Ishikawa (cell line): ENCODE results near the gene MRM3.

Experiments used
- CEBPB ChIP-seq: IDR thresholded peaks from 2 replicates; pipeline ENCODE4 v1.6.1; 2012
- CREB1 ChIP-seq: IDR thresholded peaks from 2 replicates; pipeline ENCODE4 v1.6.1; 2012; ENCODE audit warnings: low read depth
- EGR1 ChIP-seq: IDR thresholded peaks from 2 replicates; pipeline ENCODE4 v1.6.1; 2012
- EP300 ChIP-seq: IDR thresholded peaks from 2 replicates; pipeline ENCODE4 v1.6.1; 2012; ENCODE audit warnings: borderline replicate concordance
- FOXM1 ChIP-seq: IDR thresholded peaks from 2 replicates; pipeline ENCODE4 v1.6.1; 2012; ENCODE audit warnings: low read depth, borderline replicate concordance
- NFIC ChIP-seq: IDR thresholded peaks from 2 replicates; pipeline ENCODE4 v1.6.1; 2012
- RAD21 ChIP-seq: IDR thresholded peaks from 2 replicates; pipeline ENCODE4 v1.6.1; 2012; ENCODE audit warnings: low read depth
- TAF1 ChIP-seq: IDR thresholded peaks from 2 replicates; pipeline ENCODE4 v1.6.1; 2012; ENCODE audit warnings: low read depth, mild to moderate bottlenecking
- TCF12 ChIP-seq: IDR thresholded peaks from 2 replicates; pipeline ENCODE4 v1.6.1; 2012; ENCODE audit warnings: low read depth
- TEAD4 ChIP-seq: IDR thresholded peaks from 2 replicates; pipeline ENCODE4 v1.6.1; 2012
- YY1 ChIP-seq: IDR thresholded peaks from 2 replicates; pipeline ENCODE4 v1.6.1; 2012; ENCODE audit warnings: low read depth
- ZBTB7A ChIP-seq: IDR thresholded peaks from 2 replicates; pipeline ENCODE4 v1.6.1; 2012; ENCODE audit warnings: low read depth
- TF ChIP-seq, protein P1 (sequence below): IDR thresholded peaks from 2 replicates; pipeline ENCODE4 v1.6.1; 2012
- TF ChIP-seq, protein P2 (sequence below): IDR thresholded peaks from 2 replicates; pipeline ENCODE4 v1.6.1; 2012; ENCODE audit warnings: low read depth, mild to moderate bottlenecking
- TF ChIP-seq, protein P3 (sequence below): IDR thresholded peaks from 2 replicates; pipeline ENCODE4 v1.6.1; 2012

MRM3 gene

DNA sequence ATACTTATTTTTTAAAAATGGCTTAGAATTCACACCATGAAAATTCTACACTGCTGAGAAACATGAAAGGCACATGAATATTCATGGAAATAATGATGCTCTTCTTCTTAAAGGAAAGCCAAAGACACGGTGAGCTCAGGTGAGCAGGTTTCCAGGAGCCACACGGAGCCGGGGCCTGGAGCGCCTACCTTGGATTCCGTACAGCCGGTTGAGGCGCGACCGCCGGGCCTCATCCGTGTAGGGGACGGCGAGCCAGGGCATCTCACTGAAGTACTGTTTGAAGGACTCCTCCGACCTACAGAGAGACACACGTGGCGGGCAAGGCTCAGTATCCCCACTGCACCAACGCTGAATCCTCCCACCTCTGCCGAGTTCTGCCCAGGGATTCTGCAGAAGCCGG is 37.1 kb downstream of the MRM3 start:
- no peak for TF ChIP-seq FOXM1
- TF ChIP-seq RAD21: no peak
- TF ChIP-seq, protein P1, sequence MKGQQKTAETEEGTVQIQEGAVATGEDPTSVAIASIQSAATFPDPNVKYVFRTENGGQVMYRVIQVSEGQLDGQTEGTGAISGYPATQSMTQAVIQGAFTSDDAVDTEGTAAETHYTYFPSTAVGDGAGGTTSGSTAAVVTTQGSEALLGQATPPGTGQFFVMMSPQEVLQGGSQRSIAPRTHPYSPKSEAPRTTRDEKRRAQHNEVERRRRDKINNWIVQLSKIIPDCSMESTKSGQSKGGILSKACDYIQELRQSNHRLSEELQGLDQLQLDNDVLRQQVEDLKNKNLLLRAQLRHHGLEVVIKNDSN: no peak
- no peak for TF ChIP-seq CREB1
- TF ChIP-seq TAF1: no peak
- TF ChIP-seq TEAD4: no peak

DNA sequence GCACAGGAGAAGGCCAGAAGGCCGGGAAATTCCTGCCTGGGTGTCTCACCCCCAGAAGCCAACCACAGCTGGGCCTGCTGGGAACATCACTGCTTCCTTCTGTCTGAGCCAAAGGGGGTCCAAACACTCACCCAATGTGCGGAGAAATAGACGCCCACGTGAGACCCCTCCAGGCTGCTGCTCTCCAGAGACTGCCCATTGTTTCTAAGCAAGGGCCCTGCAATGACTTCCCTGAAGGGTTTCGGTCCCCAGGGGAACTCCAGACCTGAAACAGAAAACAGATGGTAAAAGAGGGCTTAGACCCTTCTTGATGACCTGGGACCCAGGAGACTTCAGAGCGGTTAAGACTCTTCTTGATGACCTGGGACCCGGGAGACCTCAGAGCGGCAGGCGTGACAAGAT is 41.3 kb downstream of the MRM3 start:
- TF ChIP-seq YY1: no peak
- TF ChIP-seq, protein P2, sequence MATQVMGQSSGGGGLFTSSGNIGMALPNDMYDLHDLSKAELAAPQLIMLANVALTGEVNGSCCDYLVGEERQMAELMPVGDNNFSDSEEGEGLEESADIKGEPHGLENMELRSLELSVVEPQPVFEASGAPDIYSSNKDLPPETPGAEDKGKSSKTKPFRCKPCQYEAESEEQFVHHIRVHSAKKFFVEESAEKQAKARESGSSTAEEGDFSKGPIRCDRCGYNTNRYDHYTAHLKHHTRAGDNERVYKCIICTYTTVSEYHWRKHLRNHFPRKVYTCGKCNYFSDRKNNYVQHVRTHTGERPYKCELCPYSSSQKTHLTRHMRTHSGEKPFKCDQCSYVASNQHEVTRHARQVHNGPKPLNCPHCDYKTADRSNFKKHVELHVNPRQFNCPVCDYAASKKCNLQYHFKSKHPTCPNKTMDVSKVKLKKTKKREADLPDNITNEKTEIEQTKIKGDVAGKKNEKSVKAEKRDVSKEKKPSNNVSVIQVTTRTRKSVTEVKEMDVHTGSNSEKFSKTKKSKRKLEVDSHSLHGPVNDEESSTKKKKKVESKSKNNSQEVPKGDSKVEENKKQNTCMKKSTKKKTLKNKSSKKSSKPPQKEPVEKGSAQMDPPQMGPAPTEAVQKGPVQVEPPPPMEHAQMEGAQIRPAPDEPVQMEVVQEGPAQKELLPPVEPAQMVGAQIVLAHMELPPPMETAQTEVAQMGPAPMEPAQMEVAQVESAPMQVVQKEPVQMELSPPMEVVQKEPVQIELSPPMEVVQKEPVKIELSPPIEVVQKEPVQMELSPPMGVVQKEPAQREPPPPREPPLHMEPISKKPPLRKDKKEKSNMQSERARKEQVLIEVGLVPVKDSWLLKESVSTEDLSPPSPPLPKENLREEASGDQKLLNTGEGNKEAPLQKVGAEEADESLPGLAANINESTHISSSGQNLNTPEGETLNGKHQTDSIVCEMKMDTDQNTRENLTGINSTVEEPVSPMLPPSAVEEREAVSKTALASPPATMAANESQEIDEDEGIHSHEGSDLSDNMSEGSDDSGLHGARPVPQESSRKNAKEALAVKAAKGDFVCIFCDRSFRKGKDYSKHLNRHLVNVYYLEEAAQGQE: no peak
- no peak for TF ChIP-seq EP300
- TF ChIP-seq, protein P3, sequence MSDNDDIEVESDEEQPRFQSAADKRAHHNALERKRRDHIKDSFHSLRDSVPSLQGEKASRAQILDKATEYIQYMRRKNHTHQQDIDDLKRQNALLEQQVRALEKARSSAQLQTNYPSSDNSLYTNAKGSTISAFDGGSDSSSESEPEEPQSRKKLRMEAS: no peak
- no peak for TF ChIP-seq TCF12
- no peak for TF ChIP-seq FOXM1
- TF ChIP-seq CREB1: no peak
- TF ChIP-seq ZBTB7A: no peak
- no peak for TF ChIP-seq TAF1
- TF ChIP-seq CEBPB: no peak
- no peak for TF ChIP-seq EGR1
- TF ChIP-seq NFIC: no peak
- TF ChIP-seq, protein P1: no peak

DNA sequence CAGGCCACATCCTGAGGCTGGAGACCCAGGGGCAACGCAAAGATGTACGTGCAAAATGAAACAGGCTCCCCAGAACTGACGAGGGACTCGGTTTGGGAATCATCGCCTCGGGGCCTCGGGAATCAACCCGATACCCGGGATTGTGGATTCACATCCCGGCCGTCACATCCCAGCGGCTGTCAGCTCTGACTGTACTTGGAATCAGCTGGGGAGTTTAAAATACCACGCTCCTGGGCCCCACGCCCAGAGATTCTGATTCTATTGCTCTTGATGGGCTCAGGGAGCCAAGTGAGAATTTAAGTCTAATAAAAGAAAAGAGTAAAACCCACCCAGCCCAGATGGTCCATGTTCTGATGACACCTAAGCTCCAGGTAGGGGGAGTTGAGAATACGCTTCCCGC is 42.2 kb downstream of the MRM3 start:
- TF ChIP-seq, protein P1: no peak
- TF ChIP-seq TAF1 (no peak), TCF12 (no peak), TEAD4 (no peak), RAD21 (no peak), YY1 (no peak), CREB1 (no peak), EP300 (no peak), NFIC (no peak), EGR1 (no peak), ZBTB7A (no peak), FOXM1 (no peak), CEBPB (no peak)
- TF ChIP-seq, protein P3: no peak
- TF ChIP-seq, protein P2: no peak

DNA sequence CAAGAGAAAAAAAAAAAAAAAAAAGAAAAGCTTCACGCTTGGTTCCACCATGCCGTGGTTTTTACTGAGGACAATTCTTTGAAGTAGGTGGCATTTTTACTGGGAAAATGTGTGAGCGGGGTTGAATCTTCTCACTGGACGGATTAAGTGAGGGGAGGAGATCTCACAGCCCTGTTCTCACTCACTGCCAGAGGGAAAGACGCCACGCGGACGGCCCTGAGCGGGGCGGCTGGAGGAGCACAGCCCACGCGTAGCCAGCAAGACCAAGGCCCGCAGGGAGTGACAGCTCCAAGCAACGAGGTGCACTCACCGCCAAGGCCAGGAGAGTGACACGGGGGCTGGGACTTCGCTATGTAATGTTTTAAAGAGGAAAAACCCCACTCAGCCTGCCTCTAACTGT is 43.1 kb downstream of the MRM3 start:
- TF ChIP-seq EGR1 (no peak), YY1 (no peak), RAD21 (no peak), TCF12 (no peak), FOXM1 (no peak), CREB1 (no peak), EP300 (no peak), NFIC (no peak), TEAD4 (no peak), ZBTB7A (no peak), CEBPB (no peak)
- TF ChIP-seq, protein P2: no peak
- TF ChIP-seq, protein P1: no peak
- TF ChIP-seq, protein P3: no peak
